Measurements from ENCODE around the gene CRLF2.

DNA sequence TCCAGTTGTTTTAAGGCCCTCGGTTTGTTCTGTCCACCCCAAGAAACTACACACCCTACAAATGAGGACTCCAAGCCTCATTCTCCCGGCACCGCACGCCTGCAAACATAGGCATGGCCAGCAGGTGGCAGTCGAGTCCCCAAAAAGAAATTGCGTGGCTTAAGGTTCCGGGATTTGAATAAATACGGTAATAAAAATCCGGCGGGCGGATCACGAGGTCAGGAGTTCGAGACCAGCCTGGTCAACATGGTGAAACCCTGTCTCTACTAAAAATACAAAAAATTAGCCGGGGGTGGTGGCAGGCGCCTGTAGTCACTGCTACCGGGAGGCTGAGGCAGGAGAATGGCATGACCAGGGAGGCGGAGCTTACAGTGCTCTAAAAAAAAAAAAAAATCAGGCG lies 34.4 kb upstream of the CRLF2 start:
- TF ChIP-seq, protein P1, sequence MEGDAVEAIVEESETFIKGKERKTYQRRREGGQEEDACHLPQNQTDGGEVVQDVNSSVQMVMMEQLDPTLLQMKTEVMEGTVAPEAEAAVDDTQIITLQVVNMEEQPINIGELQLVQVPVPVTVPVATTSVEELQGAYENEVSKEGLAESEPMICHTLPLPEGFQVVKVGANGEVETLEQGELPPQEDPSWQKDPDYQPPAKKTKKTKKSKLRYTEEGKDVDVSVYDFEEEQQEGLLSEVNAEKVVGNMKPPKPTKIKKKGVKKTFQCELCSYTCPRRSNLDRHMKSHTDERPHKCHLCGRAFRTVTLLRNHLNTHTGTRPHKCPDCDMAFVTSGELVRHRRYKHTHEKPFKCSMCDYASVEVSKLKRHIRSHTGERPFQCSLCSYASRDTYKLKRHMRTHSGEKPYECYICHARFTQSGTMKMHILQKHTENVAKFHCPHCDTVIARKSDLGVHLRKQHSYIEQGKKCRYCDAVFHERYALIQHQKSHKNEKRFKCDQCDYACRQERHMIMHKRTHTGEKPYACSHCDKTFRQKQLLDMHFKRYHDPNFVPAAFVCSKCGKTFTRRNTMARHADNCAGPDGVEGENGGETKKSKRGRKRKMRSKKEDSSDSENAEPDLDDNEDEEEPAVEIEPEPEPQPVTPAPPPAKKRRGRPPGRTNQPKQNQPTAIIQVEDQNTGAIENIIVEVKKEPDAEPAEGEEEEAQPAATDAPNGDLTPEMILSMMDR (conservative IDR thresholded peaks at IDR 0.05), result peak; percentile 95
- TF ChIP-seq EZH2 (IDR thresholded peaks at IDR 0.05; ENCODE audit: low read depth), result no peak

All from PC-9 (cell line).